Smooth muscle cell (in vitro differentiated cells): ENCODE data around the gene UBE4B. TPM values are rescaled to one million over a fixed set of nuclear protein-coding genes. Genes with fewer than 3 reads are reported as not detected.

Experiments used
- DNase-seq: peaks from one replicate; lab custom pipeline; 2025; ENCODE audit not compliant: unreplicated experiment; lab: John Stamatoyannopoulos, UW
- H2AFZ ChIP-seq: fragments of 200-600 bp; sonication (generic); 2 replicates; pipeline ENCODE4 v1.6.0; 2016; ENCODE audit warnings: antibody characterized with exemption, low read depth, mild to moderate bottlenecking
- H3F3A ChIP-seq: fragments of 200-600 bp; sonication (generic); 2 replicates; pipeline ENCODE4 v1.6.0; 2017; ENCODE audit warnings: antibody characterized with exemption, low read depth
- H3K27ac ChIP-seq: fragments of 200-600 bp; sonication (generic); 2 replicates; pipeline ENCODE4 v1.5.1; 2016; ENCODE audit warnings: low read depth, mild to moderate bottlenecking
- H3K27me3 ChIP-seq: fragments of 200-600 bp; sonication (generic); 2 replicates; pipeline ENCODE4 v1.6.1; 2016; ENCODE audit warnings: low read depth, mild to moderate bottlenecking
- H3K36me3 ChIP-seq: fragments of 200-600 bp; sonication (generic); 2 replicates; pipeline ENCODE4 v1.5.1; 2016; ENCODE audit warnings: low read depth
- H3K4me1 ChIP-seq: fragments of 200-600 bp; sonication (generic); 2 replicates; pipeline ENCODE4 v1.5.1; 2016; ENCODE audit warnings: low read depth
- H3K4me2 ChIP-seq: fragments of 200-600 bp; sonication (generic); 2 replicates; pipeline ENCODE4 v1.6.0; 2016; ENCODE audit warnings: mild to moderate bottlenecking
- H3K4me3 ChIP-seq: fragments of 200-600 bp; sonication (generic); 2 replicates; pipeline ENCODE4 v1.5.1; 2016; ENCODE audit warnings: mild to moderate bottlenecking
- H3K79me2 ChIP-seq: fragments of 200-600 bp; sonication (generic); 2 replicates; pipeline ENCODE4 v1.6.0; 2016; ENCODE audit warnings: low read depth, mild to moderate bottlenecking
- H3K9ac ChIP-seq: fragments of 200-600 bp; sonication (generic); 2 replicates; pipeline ENCODE4 v1.6.0; 2016; ENCODE audit warnings: low read depth
- H3K9me3 ChIP-seq: fragments of 200-600 bp; sonication (generic); replicated peaks from 2 replicates; pipeline ENCODE4 v1.5.1; 2016; ENCODE audit warnings: low read depth
- H4K20me1 ChIP-seq: fragments of 200-600 bp; sonication (generic); 2 replicates; pipeline ENCODE4 v1.6.0; 2016; ENCODE audit warnings: low read depth
- WGBS: methylation state at CpG from one replicate; pipeline ENCODE4 v1.1.7; 2016; ENCODE audit warnings: low lambda C conversion rate; 5-methylcytosine and 5-hydroxymethylcytosine counted together
- polyA plus RNA-seq: library from polyadenylated mRNA; unstranded; fragments of >200 nt; fragmentation: Nextera tagmentation; extraction: Ambion mirVana; gene quantifications from 2 replicates; pipeline ENCODE4 v1.2.1, GENCODE V29; 2016
- total RNA-seq: library from RNA; depleted of rRNA; stranded (reverse); fragments of >200 nt; gene quantifications from 2 replicates; pipeline ENCODE4 v1.2.3, GENCODE V29; 2014
- TF ChIP-seq, protein P1 (sequence below): fragments of 200-600 bp; sonication (generic); IDR thresholded peaks from 2 replicates; pipeline ENCODE4 v1.5.1; 2017; ENCODE audit warnings: borderline replicate concordance, mild to moderate bottlenecking, antibody characterized with exemption; ENCODE audit not compliant: insufficient read depth, poor library complexity, severe bottlenecking

UBE4B gene
- total and polyA plus RNA-seq, 2 experiments from 2014 or later = 20.9 to 54.7 TPM

DNA sequence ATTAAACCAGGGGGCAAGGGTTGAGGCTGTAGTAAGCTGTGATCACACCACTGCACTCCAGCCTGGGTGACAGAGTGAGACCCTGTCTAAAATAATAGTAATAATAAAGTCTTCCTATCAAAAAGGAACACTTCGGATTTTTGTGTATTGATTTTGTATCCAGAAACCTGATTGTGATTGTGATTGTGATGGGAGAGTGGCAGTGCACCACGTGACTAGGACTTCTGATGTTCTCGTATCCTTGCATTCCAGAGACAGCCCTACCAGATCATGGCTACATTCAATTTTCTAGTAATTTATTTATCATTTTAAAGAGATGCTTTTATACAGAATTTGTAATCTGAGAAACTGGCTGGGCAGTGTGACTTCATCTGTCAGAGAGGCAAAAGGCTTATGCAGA is 175.1 kb downstream of the UBE4B start:
- WGBS = 82% methylated on average over 3 of the region's 3 CpGs
- H3K4me2 ChIP-seq = no peak overlapping the region

DNA sequence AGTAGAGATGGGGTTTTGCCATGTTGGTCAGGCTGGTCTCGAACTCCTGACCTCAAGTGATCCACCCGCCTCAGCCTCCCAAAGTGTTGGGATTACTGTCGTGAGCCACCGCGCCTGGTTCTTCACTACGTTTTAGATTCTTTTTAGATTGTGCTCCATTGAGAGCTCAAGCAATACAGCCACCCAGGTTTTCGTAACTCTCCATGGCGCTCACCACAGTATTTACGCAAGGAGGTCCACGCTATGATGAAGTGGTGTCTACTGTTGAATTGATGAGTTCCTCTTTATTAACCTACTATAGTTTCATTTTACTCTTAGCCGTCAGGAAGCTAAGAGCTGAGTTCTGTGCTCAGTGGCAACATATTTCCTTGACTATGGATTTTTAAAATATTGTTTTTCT is 175.8 kb downstream of the UBE4B start:
- Histone ChIP-seq H4K20me1 (peaks cover 20% of the 10 kb centered on the region), H2AFZ (no peak overlapping the region), H3K79me2 (peaks cover 19% of the 10 kb centered on the region), H3K4me1 (peaks cover 20% of the 10 kb centered on the region), H3K9ac (no peak overlapping the region), H3K36me3 (no peaks in the 10 kb centered on the region), H3K9me3 (no peaks in the 10 kb centered on the region), H3K27ac (no peak overlapping the region), H3K27me3 (no peaks in the 10 kb centered on the region), H3K4me3 (no peak overlapping the region), H3K4me2 (no peak overlapping the region), H3F3A (peaks cover 9% of the 10 kb centered on the region)
- DNase-seq = no peak
- TF ChIP-seq, protein P1, sequence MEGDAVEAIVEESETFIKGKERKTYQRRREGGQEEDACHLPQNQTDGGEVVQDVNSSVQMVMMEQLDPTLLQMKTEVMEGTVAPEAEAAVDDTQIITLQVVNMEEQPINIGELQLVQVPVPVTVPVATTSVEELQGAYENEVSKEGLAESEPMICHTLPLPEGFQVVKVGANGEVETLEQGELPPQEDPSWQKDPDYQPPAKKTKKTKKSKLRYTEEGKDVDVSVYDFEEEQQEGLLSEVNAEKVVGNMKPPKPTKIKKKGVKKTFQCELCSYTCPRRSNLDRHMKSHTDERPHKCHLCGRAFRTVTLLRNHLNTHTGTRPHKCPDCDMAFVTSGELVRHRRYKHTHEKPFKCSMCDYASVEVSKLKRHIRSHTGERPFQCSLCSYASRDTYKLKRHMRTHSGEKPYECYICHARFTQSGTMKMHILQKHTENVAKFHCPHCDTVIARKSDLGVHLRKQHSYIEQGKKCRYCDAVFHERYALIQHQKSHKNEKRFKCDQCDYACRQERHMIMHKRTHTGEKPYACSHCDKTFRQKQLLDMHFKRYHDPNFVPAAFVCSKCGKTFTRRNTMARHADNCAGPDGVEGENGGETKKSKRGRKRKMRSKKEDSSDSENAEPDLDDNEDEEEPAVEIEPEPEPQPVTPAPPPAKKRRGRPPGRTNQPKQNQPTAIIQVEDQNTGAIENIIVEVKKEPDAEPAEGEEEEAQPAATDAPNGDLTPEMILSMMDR = no peak
- 96% methylated on average over 11 of the region's 11 CpGs for WGBS

More for the DNA sequence above, 175.1 kb downstream of the UBE4B start:
- Histone ChIP-seq H2AFZ (no peak overlapping the region), H3K9ac (no peak overlapping the region), H3K27me3 (no peaks in the 10 kb centered on the region), H3F3A (peaks cover 9% of the 10 kb centered on the region), H3K27ac (no peak overlapping the region), H3K4me1 (peaks cover 13% of the 10 kb centered on the region), H3K36me3 (no peaks in the 10 kb centered on the region), H3K4me3 (no peak overlapping the region), H4K20me1 (peaks cover 13% of the 10 kb centered on the region), H3K79me2 (peaks cover 12% of the 10 kb centered on the region), H3K9me3 (no peaks in the 10 kb centered on the region)
- TF ChIP-seq, protein P1 = no peak
- DNase-seq = no peak

DNA sequence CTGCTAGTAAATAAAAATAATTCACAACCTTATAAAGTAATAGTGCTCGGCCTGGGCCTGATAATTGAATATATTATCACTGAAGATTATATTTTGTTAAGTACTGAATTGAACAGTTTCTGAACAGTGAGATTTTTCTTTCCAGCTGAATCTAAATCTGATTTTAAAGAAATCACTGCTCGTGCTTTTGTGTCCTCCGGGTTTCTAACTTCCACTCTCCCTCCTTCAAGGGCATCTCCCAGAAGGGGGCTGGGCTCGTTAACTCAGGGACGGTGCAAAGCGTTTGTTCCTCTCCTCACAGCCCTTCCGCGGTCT is 176.8 kb downstream of the UBE4B start:
- Histone ChIP-seq H3F3A (peaks cover 9% of the 10 kb centered on the region), H2AFZ (peak overlapping the region; percentile 50), H3K4me1 (peaks cover 24% of the 10 kb centered on the region), H3K27me3 (no peaks in the 10 kb centered on the region), H4K20me1 (peaks cover 30% of the 10 kb centered on the region), H3K36me3 (no peaks in the 10 kb centered on the region), H3K79me2 (peaks cover 29% of the 10 kb centered on the region), H3K4me3 (peak overlapping the region; percentile 99), H3K27ac (peak overlapping the region; percentile 98), H3K9ac (peak overlapping the region; percentile 98), H3K4me2 (peak overlapping the region; percentile 85), H3K9me3 (no peaks in the 10 kb centered on the region)
- DNase-seq = no peak
- TF ChIP-seq, protein P1 = no peak
- WGBS = 13% methylated on average over 8 of the region's 8 CpGs
